ENCODE data around the gene DSTN. TPM values are rescaled to one million over a fixed set of nuclear protein-coding genes. Genes with fewer than 3 reads are reported as not detected.

The DSTN gene
- total RNA-seq, 1 experiment from 2014 or later, result 412 TPM

DNA sequence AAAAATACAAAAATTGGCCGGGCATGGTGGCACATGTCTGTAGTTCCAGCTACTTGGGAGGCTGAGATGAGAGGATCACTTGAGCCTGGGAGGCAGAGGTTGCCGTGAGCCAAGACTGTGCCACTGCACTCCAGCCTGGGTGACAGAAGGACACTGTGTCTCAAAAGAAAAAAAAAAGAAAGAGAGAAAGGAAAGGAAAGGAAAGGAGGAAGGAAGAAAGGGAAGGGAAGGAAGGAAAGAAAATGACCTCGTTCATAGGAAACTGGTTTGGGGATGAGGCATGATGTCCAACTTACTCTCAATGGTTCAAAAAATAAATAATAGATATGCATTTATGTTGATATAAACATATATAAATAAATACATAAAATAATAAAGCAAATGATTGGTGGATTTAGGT is 31.9 kb upstream of the DSTN start:
- in situ Hi-C loops (cut with HindIII; ENCODE audit: low pct_unique_long_range_greater_than_20kb, low sequenced_read_pairs), result no loop called here
- H3K27ac ChIP-seq (ENCODE audit: low read length), result peak overlapping the region; percentile 76; the same call in 1 of the 2 replicates
- no peaks in the 10 kb centered on the region for H3K27me3 ChIP-seq (ENCODE audit: control insufficient read depth, insufficient read depth, low read length)
- H3K36me3 ChIP-seq (ENCODE audit: control insufficient read depth, insufficient read depth, low read length), result no peaks in the 10 kb centered on the region
- BruUV-seq (replicated peaks), result no TSS peak
- ChIA-PET CTCF (no interaction called here), POLR2A (no interaction called here)
- H3K4me3 ChIP-seq (ENCODE audit: low read depth in 2 of 2, low read length in 2 of 2), result no peak overlapping the region
- TF ChIP-seq TCF7L2 (IDR thresholded peaks at IDR 0.05; ENCODE audit: low read depth, low read length), result no peak
- TF ChIP-seq, protein P1, sequence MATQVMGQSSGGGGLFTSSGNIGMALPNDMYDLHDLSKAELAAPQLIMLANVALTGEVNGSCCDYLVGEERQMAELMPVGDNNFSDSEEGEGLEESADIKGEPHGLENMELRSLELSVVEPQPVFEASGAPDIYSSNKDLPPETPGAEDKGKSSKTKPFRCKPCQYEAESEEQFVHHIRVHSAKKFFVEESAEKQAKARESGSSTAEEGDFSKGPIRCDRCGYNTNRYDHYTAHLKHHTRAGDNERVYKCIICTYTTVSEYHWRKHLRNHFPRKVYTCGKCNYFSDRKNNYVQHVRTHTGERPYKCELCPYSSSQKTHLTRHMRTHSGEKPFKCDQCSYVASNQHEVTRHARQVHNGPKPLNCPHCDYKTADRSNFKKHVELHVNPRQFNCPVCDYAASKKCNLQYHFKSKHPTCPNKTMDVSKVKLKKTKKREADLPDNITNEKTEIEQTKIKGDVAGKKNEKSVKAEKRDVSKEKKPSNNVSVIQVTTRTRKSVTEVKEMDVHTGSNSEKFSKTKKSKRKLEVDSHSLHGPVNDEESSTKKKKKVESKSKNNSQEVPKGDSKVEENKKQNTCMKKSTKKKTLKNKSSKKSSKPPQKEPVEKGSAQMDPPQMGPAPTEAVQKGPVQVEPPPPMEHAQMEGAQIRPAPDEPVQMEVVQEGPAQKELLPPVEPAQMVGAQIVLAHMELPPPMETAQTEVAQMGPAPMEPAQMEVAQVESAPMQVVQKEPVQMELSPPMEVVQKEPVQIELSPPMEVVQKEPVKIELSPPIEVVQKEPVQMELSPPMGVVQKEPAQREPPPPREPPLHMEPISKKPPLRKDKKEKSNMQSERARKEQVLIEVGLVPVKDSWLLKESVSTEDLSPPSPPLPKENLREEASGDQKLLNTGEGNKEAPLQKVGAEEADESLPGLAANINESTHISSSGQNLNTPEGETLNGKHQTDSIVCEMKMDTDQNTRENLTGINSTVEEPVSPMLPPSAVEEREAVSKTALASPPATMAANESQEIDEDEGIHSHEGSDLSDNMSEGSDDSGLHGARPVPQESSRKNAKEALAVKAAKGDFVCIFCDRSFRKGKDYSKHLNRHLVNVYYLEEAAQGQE (IDR thresholded peaks at IDR 0.05; ENCODE audit: insufficient read depth in 1 of 2, low read depth in 2 of 2, low read length in 1 of 2), result no peak
- no peak for TF ChIP-seq POLR2AphosphoS5 (IDR thresholded peaks at IDR 0.05; ENCODE audit: low read depth, low read length)
- TF ChIP-seq SIN3A (IDR thresholded peaks at IDR 0.05; ENCODE audit: borderline replicate concordance, insufficient read depth, low read depth, low read length), result no peak
- TF ChIP-seq, protein P2, sequence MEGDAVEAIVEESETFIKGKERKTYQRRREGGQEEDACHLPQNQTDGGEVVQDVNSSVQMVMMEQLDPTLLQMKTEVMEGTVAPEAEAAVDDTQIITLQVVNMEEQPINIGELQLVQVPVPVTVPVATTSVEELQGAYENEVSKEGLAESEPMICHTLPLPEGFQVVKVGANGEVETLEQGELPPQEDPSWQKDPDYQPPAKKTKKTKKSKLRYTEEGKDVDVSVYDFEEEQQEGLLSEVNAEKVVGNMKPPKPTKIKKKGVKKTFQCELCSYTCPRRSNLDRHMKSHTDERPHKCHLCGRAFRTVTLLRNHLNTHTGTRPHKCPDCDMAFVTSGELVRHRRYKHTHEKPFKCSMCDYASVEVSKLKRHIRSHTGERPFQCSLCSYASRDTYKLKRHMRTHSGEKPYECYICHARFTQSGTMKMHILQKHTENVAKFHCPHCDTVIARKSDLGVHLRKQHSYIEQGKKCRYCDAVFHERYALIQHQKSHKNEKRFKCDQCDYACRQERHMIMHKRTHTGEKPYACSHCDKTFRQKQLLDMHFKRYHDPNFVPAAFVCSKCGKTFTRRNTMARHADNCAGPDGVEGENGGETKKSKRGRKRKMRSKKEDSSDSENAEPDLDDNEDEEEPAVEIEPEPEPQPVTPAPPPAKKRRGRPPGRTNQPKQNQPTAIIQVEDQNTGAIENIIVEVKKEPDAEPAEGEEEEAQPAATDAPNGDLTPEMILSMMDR (IDR thresholded peaks at IDR 0.05), result no peak
- no peaks in the 10 kb centered on the region for H3K9me3 ChIP-seq (ENCODE audit: control insufficient read depth, insufficient read depth, low read depth, low read length)
- DNase-seq (ENCODE audit: low read depth, low spot score) (no peak), ATAC-seq (no peak)
- intact Hi-C loops (cut with micrococcal nuclease; ENCODE audit: unreplicated experiment), result loop anchor here (2.0 to 5.0 kb wide), 3 partner anchors 31 to 79 kb away; no protein-coding TSS in a partner anchor
- peaks cover 35% of the 10 kb centered on the region for H3K4me1 ChIP-seq (ENCODE audit: control insufficient read depth, insufficient read depth, low read length)

DNA sequence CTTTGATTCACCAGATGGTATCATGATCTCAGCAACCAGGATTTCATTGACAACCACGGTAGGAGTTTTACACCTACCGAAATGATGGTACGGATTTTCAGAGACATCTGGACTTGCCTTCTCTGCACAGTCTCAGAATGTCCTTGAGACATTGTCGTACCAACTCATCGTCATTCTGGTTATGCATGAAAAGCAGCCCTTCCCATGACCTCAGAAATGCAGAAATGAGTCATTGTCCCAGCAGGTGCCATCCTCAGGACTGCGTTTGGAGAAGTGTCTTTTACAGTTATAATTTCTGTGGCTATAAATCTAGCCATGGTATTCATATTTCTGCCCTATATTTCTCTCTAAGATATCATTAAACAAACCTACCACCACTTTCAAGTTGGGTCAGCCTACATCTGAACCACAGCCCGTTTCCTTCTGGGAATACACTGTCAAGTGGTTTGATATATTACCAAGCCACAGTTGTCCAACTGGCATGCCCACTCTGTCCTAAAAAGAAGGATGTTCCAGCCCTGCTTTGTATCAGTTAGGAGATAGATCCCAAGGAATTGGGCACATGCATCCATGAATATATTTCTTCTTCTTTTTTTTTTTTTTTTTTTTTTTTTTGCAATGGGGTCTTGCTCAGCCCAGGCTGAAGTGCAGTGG is 31.2 kb upstream of the DSTN start:
- TF ChIP-seq SIN3A (IDR thresholded peaks at IDR 0.05; ENCODE audit: borderline replicate concordance, insufficient read depth, low read depth, low read length), result no peak
- no peak for TF ChIP-seq POLR2AphosphoS5 (IDR thresholded peaks at IDR 0.05; ENCODE audit: low read depth, low read length)
- ChIA-PET CTCF (interaction anchor here (0.7 kb wide), 2 partner anchors 18 to 34 kb away, joined by 9 to 15 read pairs; no protein-coding TSS in a partner anchor), POLR2A (interaction anchor here (0.8 kb wide), 1 partner anchor 31 kb away, joined by 3 read pairs; the partner anchor contains the start of gene DSTN)
- peaks cover 30% of the 10 kb centered on the region for H3K4me1 ChIP-seq (ENCODE audit: control insufficient read depth, insufficient read depth, low read length)
- in situ Hi-C loops (cut with HindIII; ENCODE audit: low pct_unique_long_range_greater_than_20kb, low sequenced_read_pairs) (no loop called here), intact Hi-C loops (cut with micrococcal nuclease; ENCODE audit: unreplicated experiment) (loop anchor here (5.0 kb wide), 1 partner anchor 59 kb away; no protein-coding TSS in a partner anchor)
- no peak for DNase-seq (ENCODE audit: low read depth, low spot score)
- H3K4me3 ChIP-seq (ENCODE audit: low read depth in 2 of 2, low read length in 2 of 2), result no peak overlapping the region
- no peaks in the 10 kb centered on the region for H3K27me3 ChIP-seq (ENCODE audit: control insufficient read depth, insufficient read depth, low read length)
- no peaks in the 10 kb centered on the region for H3K36me3 ChIP-seq (ENCODE audit: control insufficient read depth, insufficient read depth, low read length)
- H3K27ac ChIP-seq (ENCODE audit: low read length), result peak overlapping the region; percentile 48; the same call in 1 of the 2 replicates
- H3K9me3 ChIP-seq (ENCODE audit: control insufficient read depth, insufficient read depth, low read depth, low read length), result no peaks in the 10 kb centered on the region
- no peak for ATAC-seq
- no TSS peak for BruUV-seq (replicated peaks)

DNA sequence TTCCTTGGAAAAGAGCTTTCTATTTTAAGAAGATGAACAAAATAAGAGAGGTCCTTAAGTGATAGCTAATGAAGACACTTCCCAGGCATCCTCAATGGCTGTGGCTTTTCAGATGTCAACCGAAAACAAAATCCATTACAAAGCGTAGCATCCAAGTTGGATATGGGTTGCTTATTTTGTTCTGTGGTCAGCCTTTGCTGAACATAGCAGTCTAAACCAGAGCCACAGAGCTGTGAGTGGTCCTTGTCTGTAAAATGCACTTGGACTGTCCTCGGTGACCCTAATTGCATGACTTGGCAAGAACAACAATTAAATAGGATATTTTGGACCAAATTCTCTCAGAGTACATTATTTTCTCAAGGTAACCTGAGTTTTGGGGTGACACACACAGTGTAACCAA is 28.3 kb upstream of the DSTN start:
- in situ Hi-C loops (cut with HindIII; ENCODE audit: low pct_unique_long_range_greater_than_20kb, low sequenced_read_pairs), result no loop called here
- H3K27ac ChIP-seq (ENCODE audit: low read length), result no peak overlapping the region
- BruUV-seq (replicated peaks), result no TSS peak
- intact Hi-C loops (cut with micrococcal nuclease; ENCODE audit: unreplicated experiment), result no loop called here
- ChIA-PET POLR2A (interaction anchor here (0.5 kb wide), 1 partner anchor 8 kb away, joined by 8 read pairs; no protein-coding TSS in a partner anchor), CTCF (interaction anchor here (0.7 kb wide), 1 partner anchor 514 kb away, joined by 4 read pairs; no protein-coding TSS in a partner anchor)
- H3K4me3 ChIP-seq (ENCODE audit: low read depth in 2 of 2, low read length in 2 of 2), result no peak overlapping the region
- no peak for ATAC-seq
- TF ChIP-seq POLR2AphosphoS5 (IDR thresholded peaks at IDR 0.05; ENCODE audit: low read depth, low read length), result no peak
- TF ChIP-seq, protein P2 (IDR thresholded peaks at IDR 0.05), result no peak
- no peak for TF ChIP-seq SIN3A (IDR thresholded peaks at IDR 0.05; ENCODE audit: borderline replicate concordance, insufficient read depth, low read depth, low read length)
- TF ChIP-seq, protein P1 (IDR thresholded peaks at IDR 0.05; ENCODE audit: insufficient read depth in 1 of 2, low read depth in 2 of 2, low read length in 1 of 2), result no peak
- TF ChIP-seq TCF7L2 (IDR thresholded peaks at IDR 0.05; ENCODE audit: low read depth, low read length), result no peak
- DNase-seq (ENCODE audit: low read depth, low spot score), result no peak
- H3K9me3 ChIP-seq (ENCODE audit: control insufficient read depth, insufficient read depth, low read depth, low read length), result no peaks in the 10 kb centered on the region
- H3K4me1 ChIP-seq (ENCODE audit: control insufficient read depth, insufficient read depth, low read length), result peaks cover 23% of the 10 kb centered on the region
- H3K36me3 ChIP-seq (ENCODE audit: control insufficient read depth, insufficient read depth, low read length), result no peaks in the 10 kb centered on the region
- no peaks in the 10 kb centered on the region for H3K27me3 ChIP-seq (ENCODE audit: control insufficient read depth, insufficient read depth, low read length)

Measured in Panc1 (cell line).